ENCODE results near the gene PTPRN2.

GRCh38 chr7:157729566-157729965, 858.1 kb downstream of the PTPRN2 start:
- no peak for TF ChIP-seq CTCF (conservative IDR thresholded peaks at IDR 0.05 in 1 of 2, IDR thresholded peaks at IDR 0.05 in 1 of 2; ENCODE audit: low read depth in 1 of 2, low read length in 2 of 2)
- TF ChIP-seq EZH2 (IDR thresholded peaks at IDR 0.05; ENCODE audit: low read length, missing control alignments) = no peak

All from fibroblast of lung (primary cell).